ENCODE data around the gene PRPF40A. TPM values are rescaled to one million over a fixed set of nuclear protein-coding genes. Genes with fewer than 3 reads are reported as not detected.

Gene PRPF40A
- total RNA-seq, 1 donor from 2014 or later: 33.8 TPM

GRCh38 chr2:152650768-152651371 lies 66.4 kb downstream of the PRPF40A start:
- DNase-seq: no peak
- Histone ChIP-seq H3K4me1 (peaks cover 22% of the 10 kb centered on the region), H3K27ac (replicated peaks) (no peak overlapping the region), H3K4me3 (no peak overlapping the region), H3K36me3 (peaks cover 35% of the 10 kb centered on the region), H3K27me3 (ENCODE audit: low read depth) (no peaks in the 10 kb centered on the region), H3K9me3 (replicated peaks) (no peaks in the 10 kb centered on the region)
- no peak for TF ChIP-seq CTCF (IDR thresholded peaks at IDR 0.05; ENCODE audit: borderline replicate concordance)
- intact Hi-C loops (cut with micrococcal nuclease): no loop called here

GRCh38 chr2:152649997-152650396 lies 67.3 kb downstream of the PRPF40A start:
- intact Hi-C loops (cut with micrococcal nuclease): no loop called here
- TF ChIP-seq CTCF (IDR thresholded peaks at IDR 0.05; ENCODE audit: borderline replicate concordance): no peak
- peaks cover 26% of the 10 kb centered on the region for H3K36me3 ChIP-seq
- H3K27ac ChIP-seq (replicated peaks): no peak overlapping the region
- H3K4me3 ChIP-seq: no peak overlapping the region
- no peaks in the 10 kb centered on the region for H3K9me3 ChIP-seq (replicated peaks)
- H3K4me1 ChIP-seq: peaks cover 22% of the 10 kb centered on the region
- H3K27me3 ChIP-seq (ENCODE audit: low read depth): no peaks in the 10 kb centered on the region
- no peak for DNase-seq

GRCh38 chr2:152648336-152648735 lies 68.9 kb downstream of the PRPF40A start:
- DNase-seq: no peak
- peaks cover 26% of the 10 kb centered on the region for H3K36me3 ChIP-seq
- peaks cover 22% of the 10 kb centered on the region for H3K4me1 ChIP-seq
- no peaks in the 10 kb centered on the region for H3K27me3 ChIP-seq (ENCODE audit: low read depth)
- no peaks in the 10 kb centered on the region for H3K9me3 ChIP-seq (replicated peaks)
- no peak overlapping the region for H3K4me3 ChIP-seq
- peak; percentile 39 for TF ChIP-seq CTCF (IDR thresholded peaks at IDR 0.05; ENCODE audit: borderline replicate concordance)
- intact Hi-C loops (cut with micrococcal nuclease): no loop called here
- peak overlapping the region; percentile 62 for H3K27ac ChIP-seq (replicated peaks)

GRCh38 chr2:152647552-152647951 lies 69.7 kb downstream of the PRPF40A start:
- no peak for TF ChIP-seq CTCF (IDR thresholded peaks at IDR 0.05; ENCODE audit: borderline replicate concordance)
- Histone ChIP-seq H3K36me3 (peaks cover 27% of the 10 kb centered on the region), H3K4me3 (peak overlapping the region; percentile 24), H3K4me1 (peaks cover 22% of the 10 kb centered on the region), H3K27me3 (ENCODE audit: low read depth) (no peaks in the 10 kb centered on the region), H3K9me3 (replicated peaks) (no peaks in the 10 kb centered on the region), H3K27ac (replicated peaks) (peak overlapping the region; percentile 62)
- intact Hi-C loops (cut with micrococcal nuclease): no loop called here
- peak; percentile 63 for DNase-seq

GRCh38 chr2:152646775-152647174 lies 70.5 kb downstream of the PRPF40A start:
- Histone ChIP-seq H3K27me3 (ENCODE audit: low read depth) (no peaks in the 10 kb centered on the region), H3K4me1 (peaks cover 22% of the 10 kb centered on the region), H3K9me3 (replicated peaks) (no peaks in the 10 kb centered on the region), H3K27ac (replicated peaks) (no peak overlapping the region), H3K36me3 (peaks cover 31% of the 10 kb centered on the region), H3K4me3 (no peak overlapping the region)
- DNase-seq: no peak
- TF ChIP-seq CTCF (IDR thresholded peaks at IDR 0.05; ENCODE audit: borderline replicate concordance): no peak
- intact Hi-C loops (cut with micrococcal nuclease): no loop called here

Measured in left ventricle myocardium inferior (tissue), 1 donor.